Right atrium auricular region (tissue), 2 donors: ENCODE measurements around the gene PDXDC1. TPM values are rescaled to one million over a fixed set of nuclear protein-coding genes. Genes with fewer than 3 reads are reported as not detected.
A peak's percentile ranks its signal among the peaks of the same experiment; 100 is the strongest.

ENCODE experiments used
- DNase-seq: peaks from one replicate; pipeline ENCODE4 v3.0.0-alpha.2; 2019; ENCODE audit warnings: low spot score
- H3K27ac ChIP-seq, 2 donors: fragments of 200-600 bp; sonication (generic); 1 replicate in 1 of 2; 2 replicates in 1 of 2; pipeline ENCODE4 v1.5.1; 2016 to 2019
- H3K27me3 ChIP-seq, 2 donors: fragments of 200-600 bp; sonication (generic); one replicate each; pipeline versions ENCODE4 v1.5.1 to v1.6.0; 2017 to 2019
- H3K36me3 ChIP-seq: fragments of 200-600 bp; sonication (generic); one replicate; pipeline ENCODE4 v1.5.1; 2016
- H3K4me1 ChIP-seq, 2 donors: fragments of 200-600 bp; sonication (generic); one replicate each; pipeline versions ENCODE4 v1.5.1 to v1.6.0; 2017 to 2019
- H3K4me3 ChIP-seq, 2 donors: fragments of 200-600 bp; sonication (generic); 1 replicate in 1 of 2; 2 replicates in 1 of 2; pipeline ENCODE4 v1.5.1; 2017 to 2019; ENCODE audit warnings: mild to moderate bottlenecking in 1 of 2, moderate library complexity in 1 of 2
- H3K9me3 ChIP-seq, 2 donors: fragments of 200-600 bp; sonication (generic); one replicate each; pipeline ENCODE4 v1.5.1; 2019
- total RNA-seq, 2 donors: library from RNA; depleted of rRNA; stranded (reverse); fragments of >200 nt; gene quantifications; one replicate each; pipeline ENCODE4 v1.1.0, GENCODE V29; 2016
- TF ChIP-seq, protein P1 (sequence below), 2 donors: fragments of 200-600 bp; sonication (generic); IDR thresholded peaks; one replicate each; pipeline ENCODE4 v1.5.1; 2019; ENCODE audit warnings: antibody characterized with exemption in 2 of 2

PDXDC1 gene
- total RNA-seq, 2 donors from 2014 or later: 50.4 to 60.8 TPM

DNA sequence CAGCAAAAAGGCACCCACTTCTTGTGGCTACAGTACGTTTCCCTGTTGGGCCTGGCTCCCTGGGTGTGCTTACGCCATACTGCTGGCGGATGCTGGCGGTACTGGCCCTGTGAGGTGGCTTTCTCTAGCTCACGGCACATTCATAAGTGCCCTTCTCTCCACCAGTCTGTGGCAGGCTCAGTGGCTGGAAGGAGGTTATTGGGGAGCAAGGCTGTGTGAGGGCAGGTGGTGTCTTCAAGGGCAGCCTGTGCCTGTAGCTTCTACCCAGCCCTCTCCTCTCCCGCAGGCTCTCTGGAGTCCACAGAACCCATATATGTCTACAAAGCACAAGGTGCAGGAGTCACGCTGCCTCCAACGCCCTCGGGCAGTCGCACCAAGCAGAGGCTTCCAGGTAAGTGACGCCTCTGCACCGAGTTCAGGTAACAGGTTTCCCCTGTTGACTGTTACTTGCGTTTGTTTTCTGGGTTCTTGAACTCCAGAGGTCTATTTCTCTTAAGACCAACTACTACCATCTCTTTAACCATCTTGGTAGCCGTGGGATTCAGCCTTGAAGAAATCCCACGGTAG lies 60.4 kb downstream of the PDXDC1 start:
- Histone ChIP-seq H3K27me3 (no peaks in the 10 kb centered on the region), H3K36me3 (peaks cover 96% of the 10 kb centered on the region), H3K9me3 (no peaks in the 10 kb centered on the region), H3K4me3 (no peak overlapping the region), H3K27ac (peak overlapping the region; percentile 51 to 65), H3K4me1 (peaks cover 0 to 27% of the 10 kb centered on the region in 2 donors)
- TF ChIP-seq, protein P1, sequence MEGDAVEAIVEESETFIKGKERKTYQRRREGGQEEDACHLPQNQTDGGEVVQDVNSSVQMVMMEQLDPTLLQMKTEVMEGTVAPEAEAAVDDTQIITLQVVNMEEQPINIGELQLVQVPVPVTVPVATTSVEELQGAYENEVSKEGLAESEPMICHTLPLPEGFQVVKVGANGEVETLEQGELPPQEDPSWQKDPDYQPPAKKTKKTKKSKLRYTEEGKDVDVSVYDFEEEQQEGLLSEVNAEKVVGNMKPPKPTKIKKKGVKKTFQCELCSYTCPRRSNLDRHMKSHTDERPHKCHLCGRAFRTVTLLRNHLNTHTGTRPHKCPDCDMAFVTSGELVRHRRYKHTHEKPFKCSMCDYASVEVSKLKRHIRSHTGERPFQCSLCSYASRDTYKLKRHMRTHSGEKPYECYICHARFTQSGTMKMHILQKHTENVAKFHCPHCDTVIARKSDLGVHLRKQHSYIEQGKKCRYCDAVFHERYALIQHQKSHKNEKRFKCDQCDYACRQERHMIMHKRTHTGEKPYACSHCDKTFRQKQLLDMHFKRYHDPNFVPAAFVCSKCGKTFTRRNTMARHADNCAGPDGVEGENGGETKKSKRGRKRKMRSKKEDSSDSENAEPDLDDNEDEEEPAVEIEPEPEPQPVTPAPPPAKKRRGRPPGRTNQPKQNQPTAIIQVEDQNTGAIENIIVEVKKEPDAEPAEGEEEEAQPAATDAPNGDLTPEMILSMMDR (IDR thresholded peaks at IDR 0.05): no peak
- DNase-seq: no peak

DNA sequence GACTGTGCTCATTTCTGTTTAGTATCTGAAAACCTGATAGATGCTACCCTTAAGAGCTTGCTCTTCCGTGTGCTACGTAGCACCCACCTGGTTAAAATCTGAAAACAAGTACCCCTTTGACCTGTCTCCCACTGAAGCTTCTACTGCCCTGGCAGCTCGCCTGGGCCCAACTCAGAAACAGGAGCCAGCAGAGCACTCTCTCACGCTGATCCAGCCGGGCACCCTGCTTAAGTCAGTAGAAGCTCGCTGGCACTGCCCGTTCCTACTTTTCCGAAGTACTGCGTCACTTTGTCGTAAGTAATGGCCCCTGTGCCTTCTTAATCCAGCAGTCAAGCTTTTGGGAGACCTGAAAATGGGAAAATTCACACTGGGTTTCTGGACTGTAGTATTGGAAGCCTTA lies 62.2 kb downstream of the PDXDC1 start:
- H3K4me1 ChIP-seq: peaks cover 0 to 35% of the 10 kb centered on the region in 2 donors
- H3K4me3 ChIP-seq: no peak overlapping the region
- no peak for DNase-seq
- TF ChIP-seq, protein P1 (IDR thresholded peaks at IDR 0.05): no peak
- H3K27ac ChIP-seq: no peak overlapping the region
- H3K27me3 ChIP-seq: no peaks in the 10 kb centered on the region
- no peaks in the 10 kb centered on the region for H3K9me3 ChIP-seq
- peaks cover 89% of the 10 kb centered on the region for H3K36me3 ChIP-seq

DNA sequence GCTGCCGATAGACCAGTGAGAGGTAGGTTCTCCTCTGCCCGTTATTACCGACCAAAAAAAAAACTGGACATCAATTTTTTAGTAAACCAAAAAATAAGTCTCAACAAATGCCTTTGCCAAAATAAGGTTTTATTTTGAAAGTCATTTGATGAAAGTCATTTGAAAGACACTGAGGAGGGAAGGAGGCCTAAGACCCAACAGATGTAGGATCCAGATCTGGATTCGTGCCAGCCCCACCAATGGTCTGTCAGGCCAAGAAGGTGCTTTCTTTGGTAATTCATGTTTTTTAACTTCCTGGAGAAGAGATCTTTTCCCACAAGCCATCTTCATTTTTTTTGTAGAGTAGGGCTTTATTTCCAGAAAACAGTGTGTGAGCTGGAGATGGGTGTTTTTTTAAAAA lies 62.9 kb downstream of the PDXDC1 start:
- no peak for DNase-seq
- peaks cover 81% of the 10 kb centered on the region for H3K36me3 ChIP-seq
- H3K27me3 ChIP-seq: no peaks in the 10 kb centered on the region
- H3K4me1 ChIP-seq: peaks cover 0 to 39% of the 10 kb centered on the region in 2 donors
- no peaks in the 10 kb centered on the region for H3K9me3 ChIP-seq
- no peak overlapping the region for H3K4me3 ChIP-seq
- TF ChIP-seq, protein P1 (IDR thresholded peaks at IDR 0.05): no peak
- H3K27ac ChIP-seq: no peak overlapping the region

DNA sequence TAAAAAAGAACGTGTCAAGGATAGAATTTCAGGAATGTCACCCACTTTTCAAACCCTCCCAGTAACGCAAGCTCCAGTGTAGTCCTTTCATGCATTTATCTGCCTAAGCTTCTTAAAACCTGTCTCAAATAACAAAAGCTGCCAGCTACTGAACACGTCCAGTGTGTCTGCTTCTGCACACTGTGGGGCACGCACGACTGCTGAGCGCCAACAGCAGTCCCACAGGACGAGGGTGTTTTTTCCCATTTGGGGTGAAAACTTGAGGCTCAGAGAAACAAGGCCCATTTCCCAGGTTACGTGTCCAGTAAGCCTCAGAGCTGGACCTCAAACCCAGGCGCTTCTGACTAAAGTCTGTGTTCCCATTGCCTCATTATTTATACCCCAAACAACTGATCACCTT lies 63.9 kb downstream of the PDXDC1 start:
- no peaks in the 10 kb centered on the region for H3K9me3 ChIP-seq
- no peak overlapping the region for H3K4me3 ChIP-seq
- H3K27ac ChIP-seq: no peak overlapping the region
- H3K36me3 ChIP-seq: peaks cover 73% of the 10 kb centered on the region
- no peaks in the 10 kb centered on the region for H3K27me3 ChIP-seq
- DNase-seq: no peak
- TF ChIP-seq, protein P1 (IDR thresholded peaks at IDR 0.05): no peak
- peaks cover 0 to 30% of the 10 kb centered on the region in 2 donors for H3K4me1 ChIP-seq

DNA sequence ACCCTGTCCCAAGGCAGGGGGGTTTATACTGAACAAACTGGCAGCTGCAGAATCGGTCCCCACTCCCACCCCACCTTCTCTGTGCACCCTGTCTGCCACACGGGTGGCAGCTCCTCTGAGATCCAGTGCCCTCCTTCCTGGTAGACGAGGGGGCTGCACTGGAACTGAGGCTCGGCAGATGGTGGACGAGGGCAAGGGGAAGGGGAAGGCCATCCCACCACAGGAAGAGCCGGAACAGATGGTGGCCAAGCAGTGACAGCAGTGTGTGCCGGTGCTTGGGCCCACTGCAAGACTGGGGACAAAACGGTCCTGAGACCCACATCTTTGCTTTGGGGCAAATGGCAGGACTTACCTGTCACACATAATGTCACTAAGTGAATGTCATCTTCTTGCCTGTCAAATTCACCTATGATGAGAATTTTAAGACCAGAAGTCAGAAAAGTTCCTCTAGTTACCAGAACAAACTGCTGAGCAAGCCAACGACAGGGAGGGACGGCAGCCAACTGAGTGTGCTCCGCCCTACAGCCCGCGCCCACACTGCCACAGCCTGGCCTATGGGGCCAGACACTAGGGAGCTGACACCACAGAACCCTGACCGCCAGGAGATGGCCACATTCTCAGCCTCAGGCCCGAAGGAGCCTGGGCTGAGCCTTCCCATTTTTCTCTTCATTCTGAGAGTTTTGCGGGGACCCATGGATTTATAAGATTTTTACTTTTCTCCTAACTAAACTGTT lies 66.6 kb downstream of the PDXDC1 start:
- TF ChIP-seq, protein P1 (IDR thresholded peaks at IDR 0.05): peak in 1 of 2 donors; percentile 35
- Histone ChIP-seq H3K27ac (peak overlapping the region; percentile 35 to 45), H3K4me3 (no peak overlapping the region)

More for the DNA sequence above, 66.6 kb downstream of the PDXDC1 start:
- Histone ChIP-seq H3K4me1 (peaks cover 0 to 11% of the 10 kb centered on the region in 2 donors), H3K36me3 (peaks cover 56% of the 10 kb centered on the region), H3K9me3 (no peaks in the 10 kb centered on the region), H3K27me3 (no peaks in the 10 kb centered on the region)
- peak; percentile 89 for DNase-seq
